ENCODE results near the gene CDH22. TPM values are rescaled to one million over a fixed set of nuclear protein-coding genes. Genes with fewer than 3 reads are reported as not detected.

CDH22 gene
- total RNA-seq, 1 donor from 2014 or later = 0.09 TPM

DNA sequence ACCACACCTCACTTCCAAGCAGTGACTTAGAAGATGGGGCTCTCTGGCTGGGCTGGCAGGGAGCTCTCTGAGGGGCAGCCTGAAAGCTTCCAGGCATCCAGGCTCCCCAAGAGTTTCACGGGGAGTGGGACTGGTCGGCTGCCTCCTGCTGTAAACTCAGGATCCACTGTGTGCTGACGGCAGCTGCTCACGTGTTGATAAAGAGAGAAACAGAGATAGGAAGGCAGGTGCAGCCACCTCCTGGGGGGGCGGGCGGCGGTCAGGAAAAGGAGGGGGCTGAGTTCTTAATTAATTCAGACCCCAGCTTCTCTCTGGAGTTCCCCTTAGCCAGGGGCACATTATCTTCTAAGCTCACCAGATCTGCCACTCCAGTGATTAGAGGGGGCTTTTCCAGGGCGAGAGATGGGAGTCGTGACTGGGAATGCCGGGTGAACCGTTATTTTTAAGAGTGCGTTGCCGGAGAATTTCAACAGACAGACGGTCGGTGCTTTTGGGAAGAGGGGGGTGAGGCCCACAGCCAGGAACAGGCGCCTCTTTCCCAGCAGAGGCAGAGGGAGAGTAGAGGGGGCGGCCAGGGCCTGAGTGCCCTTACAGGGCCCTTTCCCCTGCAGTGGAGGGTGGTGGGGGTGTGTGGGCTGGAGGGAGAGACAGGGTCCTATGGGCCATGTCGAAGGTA, 119.3 kb downstream of the CDH22 start:
- Mint-ChIP-seq H3K27me3 (ENCODE audit: low read depth) (peaks cover 20% of the 10 kb centered on the region), H3K36me3 (ENCODE audit: low read depth) (no peaks in the 10 kb centered on the region), H3K9me3 (no peaks in the 10 kb centered on the region), H3K4me1 (no peaks in the 10 kb centered on the region), H3K4me3 (no peak overlapping the region), H3K27ac (ENCODE audit: unreplicated experiment) (peak overlapping the region; percentile 58)
- DNase-seq (ENCODE audit: low read depth, low spot score) = no peak
- TF ChIP-seq, protein P1, sequence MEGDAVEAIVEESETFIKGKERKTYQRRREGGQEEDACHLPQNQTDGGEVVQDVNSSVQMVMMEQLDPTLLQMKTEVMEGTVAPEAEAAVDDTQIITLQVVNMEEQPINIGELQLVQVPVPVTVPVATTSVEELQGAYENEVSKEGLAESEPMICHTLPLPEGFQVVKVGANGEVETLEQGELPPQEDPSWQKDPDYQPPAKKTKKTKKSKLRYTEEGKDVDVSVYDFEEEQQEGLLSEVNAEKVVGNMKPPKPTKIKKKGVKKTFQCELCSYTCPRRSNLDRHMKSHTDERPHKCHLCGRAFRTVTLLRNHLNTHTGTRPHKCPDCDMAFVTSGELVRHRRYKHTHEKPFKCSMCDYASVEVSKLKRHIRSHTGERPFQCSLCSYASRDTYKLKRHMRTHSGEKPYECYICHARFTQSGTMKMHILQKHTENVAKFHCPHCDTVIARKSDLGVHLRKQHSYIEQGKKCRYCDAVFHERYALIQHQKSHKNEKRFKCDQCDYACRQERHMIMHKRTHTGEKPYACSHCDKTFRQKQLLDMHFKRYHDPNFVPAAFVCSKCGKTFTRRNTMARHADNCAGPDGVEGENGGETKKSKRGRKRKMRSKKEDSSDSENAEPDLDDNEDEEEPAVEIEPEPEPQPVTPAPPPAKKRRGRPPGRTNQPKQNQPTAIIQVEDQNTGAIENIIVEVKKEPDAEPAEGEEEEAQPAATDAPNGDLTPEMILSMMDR (conservative IDR thresholded peaks at IDR 0.05) = no peak

DNA sequence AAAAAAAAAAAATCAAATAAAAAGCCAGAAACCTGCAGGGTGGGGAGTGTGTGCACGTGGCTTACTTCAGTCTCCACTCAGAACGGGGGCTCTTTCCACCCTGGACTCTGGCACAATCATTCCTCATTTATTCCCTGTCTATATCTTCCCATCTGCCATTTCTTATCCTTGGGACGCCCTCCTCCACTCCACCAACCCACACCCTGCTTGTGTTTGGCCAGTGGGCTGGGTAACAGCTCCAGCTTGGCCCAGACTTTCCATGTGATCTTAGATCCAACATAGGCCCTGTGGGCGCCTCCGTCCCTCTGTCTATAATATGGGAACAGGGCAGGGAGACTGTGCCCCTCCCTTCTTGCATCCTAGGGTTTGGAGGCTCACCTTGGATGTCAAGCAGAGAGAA, 122.1 kb downstream of the CDH22 start:
- H3K4me1 Mint-ChIP-seq = no peaks in the 10 kb centered on the region
- no peak overlapping the region for H3K4me3 Mint-ChIP-seq
- TF ChIP-seq, protein P1 (conservative IDR thresholded peaks at IDR 0.05) = no peak
- no peak for DNase-seq (ENCODE audit: low read depth, low spot score)
- H3K36me3 Mint-ChIP-seq (ENCODE audit: low read depth) = no peaks in the 10 kb centered on the region
- peaks cover 21% of the 10 kb centered on the region for H3K27me3 Mint-ChIP-seq (ENCODE audit: low read depth)
- no peak overlapping the region for H3K27ac Mint-ChIP-seq (ENCODE audit: unreplicated experiment)
- no peaks in the 10 kb centered on the region for H3K9me3 Mint-ChIP-seq

DNA sequence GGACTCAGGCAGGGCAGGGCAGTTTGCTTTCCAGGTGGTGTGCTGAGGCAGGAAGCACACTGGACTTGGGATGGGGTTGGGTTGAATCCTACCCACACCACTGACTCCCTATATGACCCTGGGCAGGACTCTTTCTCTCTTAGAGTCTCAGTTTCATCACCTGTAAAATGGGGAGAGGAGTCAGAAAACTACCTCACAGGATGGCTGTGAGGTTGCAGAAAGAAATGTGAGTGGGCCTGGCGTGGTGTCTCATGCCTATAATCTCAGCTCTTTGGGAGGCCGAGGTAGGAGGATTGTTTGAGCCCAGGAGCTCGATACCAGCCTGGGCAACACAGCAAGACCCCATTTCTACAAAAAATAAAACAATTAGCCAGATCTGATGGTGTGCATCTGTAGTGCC, 122.9 kb downstream of the CDH22 start:
- H3K27ac Mint-ChIP-seq (ENCODE audit: unreplicated experiment) = peak overlapping the region; percentile 27
- H3K4me3 Mint-ChIP-seq = no peak overlapping the region
- no peaks in the 10 kb centered on the region for H3K4me1 Mint-ChIP-seq
- peaks cover 25% of the 10 kb centered on the region for H3K27me3 Mint-ChIP-seq (ENCODE audit: low read depth)
- H3K36me3 Mint-ChIP-seq (ENCODE audit: low read depth) = no peaks in the 10 kb centered on the region
- no peaks in the 10 kb centered on the region for H3K9me3 Mint-ChIP-seq
- no peak for DNase-seq (ENCODE audit: low read depth, low spot score)
- TF ChIP-seq, protein P1 (conservative IDR thresholded peaks at IDR 0.05) = no peak

GRCh38 chr20:46183768-46184167, 124.5 kb downstream of the CDH22 start:
- no peak for DNase-seq (ENCODE audit: low read depth, low spot score)
- H3K4me3 Mint-ChIP-seq = no peak overlapping the region
- no peaks in the 10 kb centered on the region for H3K4me1 Mint-ChIP-seq
- peaks cover 31% of the 10 kb centered on the region for H3K27me3 Mint-ChIP-seq (ENCODE audit: low read depth)
- TF ChIP-seq, protein P1 (conservative IDR thresholded peaks at IDR 0.05) = no peak
- no peak overlapping the region for H3K27ac Mint-ChIP-seq (ENCODE audit: unreplicated experiment)
- H3K9me3 Mint-ChIP-seq = no peaks in the 10 kb centered on the region
- H3K36me3 Mint-ChIP-seq (ENCODE audit: low read depth) = no peaks in the 10 kb centered on the region

DNA sequence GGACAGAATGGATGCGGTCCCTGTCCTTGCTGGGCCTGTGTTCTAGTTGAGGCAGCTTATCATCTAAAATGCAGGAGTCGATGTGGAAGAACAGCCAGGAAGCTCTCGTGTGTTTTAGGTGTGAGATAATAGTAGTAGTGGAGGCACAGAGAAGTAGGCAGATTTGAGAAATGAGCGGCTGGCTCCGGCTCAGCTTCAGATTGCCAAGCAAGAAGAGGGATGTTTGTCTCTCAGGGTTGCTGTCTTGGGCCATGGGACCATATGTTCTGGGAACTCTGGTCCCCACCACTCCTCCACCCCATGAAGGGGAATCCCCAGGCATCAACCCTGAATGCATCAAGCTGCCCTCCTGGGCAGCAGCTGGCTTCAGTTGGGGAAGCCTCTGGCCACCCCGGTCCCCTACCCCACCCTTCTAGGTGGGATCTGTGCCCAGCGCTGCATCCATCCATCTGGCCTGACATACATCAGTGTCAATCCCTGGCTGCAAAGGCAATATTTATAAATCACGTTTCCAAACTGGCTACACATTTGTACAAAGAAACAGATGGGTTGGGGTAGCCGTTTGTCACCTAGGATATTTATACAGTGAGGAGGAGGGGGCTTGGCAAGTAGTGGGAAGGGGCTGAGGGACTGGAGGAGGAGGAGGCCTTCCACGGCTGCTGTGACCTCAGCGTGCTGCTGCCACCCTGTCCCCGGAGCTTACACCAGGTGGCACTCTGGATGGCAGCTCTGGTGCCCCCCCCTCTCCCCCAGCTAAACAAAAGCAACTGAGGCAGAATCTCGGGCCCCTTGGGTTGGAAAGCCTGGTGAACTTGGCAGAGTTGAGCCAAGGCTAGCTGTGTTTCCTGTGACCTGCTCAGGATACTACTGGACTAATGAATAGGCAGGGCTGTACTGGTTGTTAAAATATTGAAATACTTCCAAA, 125.8 kb downstream of the CDH22 start:
- Mint-ChIP-seq H3K36me3 (ENCODE audit: low read depth) (no peaks in the 10 kb centered on the region), H3K4me1 (no peaks in the 10 kb centered on the region), H3K27me3 (ENCODE audit: low read depth) (peaks cover 31% of the 10 kb centered on the region), H3K9me3 (no peaks in the 10 kb centered on the region), H3K4me3 (no peak overlapping the region), H3K27ac (ENCODE audit: unreplicated experiment) (no peak overlapping the region)
- TF ChIP-seq, protein P1 (conservative IDR thresholded peaks at IDR 0.05) = no peak
- DNase-seq (ENCODE audit: low read depth, low spot score) = no peak

All from neural crest cell (in vitro differentiated cells).